Stimulated activated CD4-positive, alpha-beta T cell treated with anti-CD3 and anti-CD28 coated beads, Interleukin-4, amount 100 ng/mL, for 48 hours (primary cell): ENCODE results near the gene PLCD4.

Experiments
- DNase-seq, 2 donors: peaks; one replicate each; pipeline ENCODE4 v3.0.0-alpha.2; 2020; ENCODE audit warnings: low read depth in 2 of 2

The PLCD4 gene

DNA sequence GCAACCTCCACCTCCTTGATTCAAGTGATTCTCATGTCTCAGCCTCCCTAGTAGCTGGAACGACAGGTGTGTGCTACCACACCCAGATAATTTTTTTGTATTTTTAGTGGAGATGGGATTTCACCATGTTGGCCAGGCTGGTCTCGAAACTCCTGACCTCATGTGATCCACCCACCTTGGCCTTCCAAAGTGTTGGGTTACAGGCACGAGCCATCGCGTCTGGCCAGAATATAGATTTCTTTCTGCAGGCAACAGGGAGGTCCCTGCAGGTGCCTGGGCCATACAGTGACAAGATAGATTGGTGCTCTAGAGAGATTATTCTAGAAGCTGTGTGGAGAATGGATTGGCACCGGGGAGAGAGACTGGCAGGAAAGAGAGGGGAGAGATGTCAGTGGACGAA, 13.3 kb downstream of the PLCD4 start:
- DNase-seq: no peak

DNA sequence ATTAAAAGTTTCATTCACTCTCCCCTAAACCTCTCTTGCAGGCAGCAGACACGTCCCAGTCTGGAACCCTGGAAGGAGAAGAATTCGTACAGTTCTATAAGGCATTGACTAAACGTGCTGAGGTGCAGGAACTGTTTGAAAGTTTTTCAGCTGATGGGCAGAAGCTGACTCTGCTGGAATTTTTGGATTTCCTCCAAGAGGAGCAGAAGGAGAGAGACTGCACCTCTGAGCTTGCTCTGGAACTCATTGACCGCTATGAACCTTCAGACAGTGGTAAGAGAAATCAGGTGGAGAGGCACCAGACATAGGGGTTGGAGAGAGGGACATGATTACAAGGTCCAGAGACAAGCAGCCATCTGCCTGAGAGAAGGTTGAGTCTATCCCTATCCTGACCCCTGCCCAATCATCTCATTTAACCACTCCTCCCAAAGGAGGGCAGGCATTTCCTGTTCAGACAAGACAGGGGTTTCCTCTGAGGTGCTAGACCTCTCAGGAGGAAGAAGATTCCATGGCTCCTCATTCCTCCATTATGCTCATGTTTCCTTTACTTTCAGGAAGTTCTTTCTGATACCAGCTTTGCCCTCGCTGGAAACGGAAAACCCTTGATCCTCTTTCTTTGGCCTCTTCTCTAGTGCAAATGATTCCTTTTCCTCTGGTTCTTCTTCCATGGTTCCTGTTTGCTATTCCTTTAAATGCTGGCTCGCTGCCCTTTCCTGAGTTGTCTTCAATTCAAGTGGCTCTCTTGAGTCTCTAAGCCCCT, 15.1 kb downstream of the PLCD4 start:
- DNase-seq: no peak

DNA sequence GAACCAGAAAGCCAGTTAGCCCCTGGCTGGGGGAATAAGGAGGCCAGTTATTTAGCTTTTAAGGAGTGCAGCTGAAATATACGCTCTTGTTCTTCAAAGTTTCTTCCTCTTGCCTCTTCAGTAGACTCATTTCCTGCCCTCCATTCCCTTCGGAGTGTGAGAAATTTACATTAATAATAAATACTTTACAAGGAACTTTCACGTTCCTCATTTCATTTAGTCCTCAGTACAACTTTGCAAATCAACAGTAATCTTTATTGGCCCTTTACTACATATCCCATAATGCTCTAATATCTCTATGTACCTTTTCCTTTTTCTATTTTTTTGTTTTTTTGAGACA, 15.6 kb downstream of the PLCD4 start:
- DNase-seq: no peak

DNA sequence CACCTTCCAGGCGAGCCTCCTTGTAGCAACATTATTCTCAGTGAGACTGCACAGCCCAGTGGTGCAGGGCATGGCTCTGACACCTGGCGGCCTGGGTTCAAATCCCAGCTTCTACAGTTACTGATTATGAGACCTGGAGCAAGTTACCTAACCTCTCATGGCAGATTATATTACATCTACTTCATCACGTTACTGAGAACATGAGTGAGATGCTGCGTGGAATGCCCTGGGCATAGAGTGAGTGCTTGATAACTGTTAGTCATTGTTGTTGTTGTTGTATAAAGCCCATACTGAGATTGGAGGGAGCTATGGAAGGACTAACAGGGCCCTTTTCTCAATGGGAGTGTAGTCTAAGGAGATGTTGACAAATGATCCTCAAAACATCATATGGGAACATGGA, 18.7 kb downstream of the PLCD4 start:
- no peak for DNase-seq

DNA sequence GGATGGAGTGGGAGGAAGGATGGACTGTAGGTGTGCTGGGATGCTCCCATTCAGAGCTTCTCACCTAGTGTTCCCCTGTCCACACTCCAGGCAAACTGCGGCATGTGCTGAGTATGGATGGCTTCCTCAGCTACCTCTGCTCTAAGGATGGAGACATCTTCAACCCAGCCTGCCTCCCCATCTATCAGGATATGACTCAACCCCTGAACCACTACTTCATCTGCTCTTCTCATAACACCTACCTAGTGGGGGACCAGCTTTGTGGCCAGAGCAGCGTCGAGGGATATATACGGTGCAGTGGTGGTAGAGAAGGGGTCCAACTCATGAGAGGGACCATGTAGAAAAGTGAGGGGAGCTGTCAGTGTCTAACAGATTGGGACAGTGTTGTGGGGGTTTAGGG, 20.2 kb downstream of the PLCD4 start:
- DNase-seq: no peak

DNA sequence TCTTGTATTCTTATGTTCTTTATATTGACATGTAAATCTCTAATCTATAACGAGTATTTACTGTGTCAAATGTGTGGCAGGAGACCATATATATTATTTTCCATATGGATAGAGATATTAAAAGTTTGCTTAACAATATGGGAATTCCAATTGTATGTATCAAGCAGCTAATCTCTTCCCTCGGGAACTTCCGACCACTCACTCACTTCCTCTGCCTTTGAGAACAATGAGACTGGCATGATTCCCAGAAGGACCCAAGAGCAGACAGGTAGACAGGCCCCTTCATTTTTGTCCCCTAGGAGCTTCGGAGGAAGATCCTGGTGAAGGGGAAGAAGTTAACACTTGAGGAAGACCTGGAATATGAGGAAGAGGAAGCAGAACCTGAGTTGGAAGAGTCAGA, 24.1 kb downstream of the PLCD4 start:
- DNase-seq: no peak

DNA sequence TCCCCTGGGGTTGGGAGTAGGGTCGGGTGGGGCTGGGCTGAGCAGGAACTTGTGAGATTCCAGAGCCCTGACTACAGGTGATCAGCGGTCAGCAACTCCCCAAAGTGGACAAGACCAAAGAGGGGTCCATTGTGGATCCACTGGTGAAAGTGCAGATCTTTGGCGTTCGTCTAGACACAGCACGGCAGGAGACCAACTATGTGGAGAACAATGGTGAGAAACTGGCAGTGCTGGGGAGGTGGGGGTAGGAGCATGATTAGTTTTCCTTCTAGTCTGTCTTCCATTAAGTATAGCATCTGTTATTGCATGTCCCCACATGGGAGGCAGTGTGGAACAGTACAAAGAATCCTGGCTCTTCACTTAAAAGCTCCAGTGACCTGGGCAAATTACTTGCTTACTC, 28.0 kb downstream of the PLCD4 start:
- DNase-seq: no peak

DNA sequence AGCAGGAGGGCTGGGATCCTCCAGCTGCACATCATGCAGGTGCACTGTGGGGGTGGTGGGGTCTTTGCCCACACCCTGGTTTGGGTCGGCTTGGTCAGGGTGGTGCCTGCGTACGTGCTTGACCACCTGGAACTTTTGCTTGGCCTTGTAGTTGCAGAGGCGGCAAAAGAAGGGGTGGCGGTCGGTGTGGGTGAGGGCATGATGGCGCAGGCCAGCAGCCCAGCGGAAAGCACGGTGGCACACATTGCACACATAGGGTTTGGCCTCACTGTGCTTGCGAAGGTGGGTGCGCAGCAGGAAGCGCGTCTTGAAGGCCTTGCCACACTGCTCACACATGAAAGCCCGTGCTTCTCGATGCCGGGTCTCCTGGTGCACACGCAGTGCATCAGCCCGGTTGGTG, 30.7 kb downstream of the PLCD4 start:
- DNase-seq: no peak

DNA sequence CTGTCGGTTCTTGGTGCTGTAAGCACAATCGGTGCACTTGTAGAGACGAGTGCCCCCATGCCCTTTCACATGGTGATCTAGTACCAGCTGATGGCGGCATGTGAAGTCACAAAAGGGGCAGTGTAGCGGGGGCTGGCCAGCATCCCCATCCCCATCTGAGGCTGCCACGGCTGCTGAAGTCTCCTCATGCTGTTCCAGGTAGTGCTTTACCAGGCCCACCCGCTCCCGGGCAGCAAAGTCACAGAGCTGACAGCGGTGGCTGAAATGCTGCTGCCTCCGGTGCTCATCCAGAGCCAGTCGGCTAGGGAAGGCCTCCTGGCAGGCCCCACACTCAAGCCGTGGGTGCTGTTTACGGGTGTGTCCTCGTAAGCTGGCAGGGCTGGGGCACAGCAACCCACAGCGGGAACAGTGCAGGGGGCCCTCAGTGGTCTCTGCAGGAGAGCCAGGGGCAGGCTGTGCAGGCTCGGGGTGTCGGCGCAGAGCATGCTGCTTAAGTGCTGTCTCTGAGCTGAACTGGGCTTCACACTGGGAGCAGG, 34.5 kb downstream of the PLCD4 start:
- no peak for DNase-seq

DNA sequence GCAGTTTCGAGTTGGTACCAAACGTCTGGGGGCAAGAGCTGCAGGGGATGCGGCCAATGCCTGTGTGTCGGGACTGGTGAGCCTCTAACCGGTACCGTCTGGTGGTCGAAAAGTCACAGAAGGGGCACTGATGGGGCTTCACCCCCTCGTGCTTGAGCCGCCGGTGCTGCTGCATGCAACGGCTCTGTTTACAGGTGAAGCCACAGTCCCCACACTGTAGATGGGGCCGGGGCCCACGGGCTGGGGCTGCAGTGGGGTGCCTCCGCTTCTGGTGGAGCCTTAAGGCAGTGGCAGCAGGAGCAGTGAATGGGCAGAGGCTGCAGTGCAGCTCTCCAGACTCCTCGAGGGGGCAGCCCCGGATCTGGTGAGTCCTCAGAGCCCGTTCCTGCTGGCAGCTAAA, 35.1 kb downstream of the PLCD4 start:
- DNase-seq: no peak

DNA sequence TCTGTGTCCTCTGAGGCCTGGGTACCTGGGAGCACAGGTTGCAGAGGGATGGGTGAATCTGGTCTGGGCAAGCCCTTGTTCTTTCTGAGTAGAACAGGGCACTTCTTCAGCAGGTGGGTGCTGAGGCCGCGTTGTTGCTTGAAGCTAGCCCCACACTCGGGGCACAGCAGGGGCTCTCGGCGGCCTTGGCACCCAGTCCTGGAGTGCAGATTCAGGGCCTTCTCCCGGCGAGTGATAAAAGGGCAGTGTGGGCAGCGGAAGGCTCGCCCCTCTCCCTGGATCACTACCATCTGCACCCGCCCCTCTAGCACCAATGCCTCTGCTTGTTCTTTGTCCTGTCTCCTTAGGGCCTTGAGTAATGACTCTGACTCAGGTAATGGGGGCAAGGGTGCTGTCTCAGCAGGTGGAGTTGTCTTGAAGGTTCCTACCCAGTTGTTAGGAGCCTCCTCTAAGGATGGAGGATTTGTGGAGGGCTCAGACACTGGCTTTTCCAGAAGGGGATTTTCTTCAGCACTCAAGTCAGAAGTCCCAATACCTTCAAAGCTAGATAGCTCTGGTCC, 36.1 kb downstream of the PLCD4 start:
- DNase-seq: no peak

DNA sequence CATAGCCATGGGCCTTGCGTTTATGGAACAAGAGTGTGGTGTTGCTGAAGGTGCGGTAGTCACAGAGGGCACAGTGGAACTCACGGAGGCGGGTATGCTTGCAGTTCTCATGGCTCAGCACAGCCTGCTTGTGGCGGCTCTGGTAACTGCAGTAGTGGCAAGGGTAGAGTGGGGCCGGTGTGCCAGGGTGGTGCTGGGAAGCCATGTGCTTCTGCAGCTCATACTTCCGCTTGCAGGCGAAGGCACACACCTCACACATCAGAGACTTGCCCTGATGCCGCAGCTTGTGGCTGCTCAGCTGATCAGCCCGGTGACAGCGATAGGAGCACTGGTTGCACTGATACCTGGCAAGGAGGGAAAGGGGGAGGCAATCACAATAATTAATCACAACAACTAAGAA, 37.0 kb downstream of the PLCD4 start:
- no peak for DNase-seq

DNA sequence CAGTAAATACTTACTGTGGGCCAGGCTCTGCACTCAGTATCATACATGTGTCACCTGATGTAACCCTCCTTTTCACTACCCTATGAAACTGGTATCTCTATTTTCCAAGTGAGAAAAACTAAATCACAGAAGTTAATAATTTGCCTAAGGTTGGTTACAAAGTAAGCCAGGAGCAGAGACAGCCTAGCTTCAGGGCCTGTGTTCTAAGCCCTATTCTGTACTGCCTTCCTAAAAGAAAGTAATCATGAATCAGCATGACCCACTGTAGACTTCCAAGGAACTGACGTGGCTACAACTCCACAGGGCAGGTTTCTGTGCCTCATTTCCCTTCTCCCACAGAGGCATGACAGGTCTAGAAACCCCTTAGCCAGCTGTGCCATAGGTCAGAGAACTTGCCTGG, 37.4 kb downstream of the PLCD4 start:
- no peak for DNase-seq

DNA sequence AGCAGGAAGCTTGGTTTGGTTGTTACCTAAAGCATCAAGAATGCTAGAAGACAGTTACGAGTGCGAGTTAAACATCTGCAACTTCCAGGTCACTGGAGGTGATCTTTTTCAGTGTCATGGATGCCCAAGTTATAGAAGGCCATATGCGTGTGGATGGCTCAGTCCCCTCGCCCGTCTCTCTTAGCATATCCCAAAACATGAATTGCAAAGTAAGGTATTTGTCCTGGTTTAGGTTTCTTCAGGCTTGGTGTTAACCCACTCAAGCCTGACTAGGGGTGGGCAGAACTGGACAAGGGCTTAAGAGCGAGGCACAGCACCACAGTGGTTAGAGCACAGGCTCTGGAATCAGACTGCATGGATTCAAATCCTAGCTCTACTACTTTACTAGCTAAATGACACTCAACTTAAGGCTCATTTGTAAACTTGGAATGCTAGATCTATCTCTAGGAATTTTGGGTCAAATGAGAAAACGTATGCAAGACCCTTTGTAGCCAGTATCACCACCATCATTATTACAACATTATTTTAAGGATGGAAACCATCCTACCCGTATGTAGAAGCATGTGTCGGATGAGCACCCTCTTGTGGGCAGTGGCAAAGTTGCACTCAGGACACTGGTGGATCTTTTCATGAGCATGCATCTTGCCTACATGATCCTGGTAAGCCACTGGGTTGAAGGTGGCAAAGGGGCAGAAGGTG, 40.5 kb downstream of the PLCD4 start:
- peak in 1 of 2 donors; percentile 15 for DNase-seq

DNA sequence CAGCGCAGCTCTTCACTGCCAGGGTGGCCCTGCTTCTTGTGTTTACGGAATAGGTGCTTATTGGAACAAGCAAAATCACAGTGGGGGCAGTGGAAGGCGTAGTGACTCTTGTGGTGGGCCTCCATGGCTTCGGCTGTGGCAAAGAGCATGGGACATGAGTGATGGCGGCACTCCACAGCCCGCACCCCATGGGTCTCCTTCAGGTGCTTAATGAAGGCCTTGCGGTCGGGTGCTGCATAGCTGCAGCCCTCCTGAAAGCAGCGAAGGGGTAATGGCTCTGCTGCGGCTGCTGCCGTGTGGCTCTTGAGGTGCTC, 41.0 kb downstream of the PLCD4 start:
- no peak for DNase-seq

DNA sequence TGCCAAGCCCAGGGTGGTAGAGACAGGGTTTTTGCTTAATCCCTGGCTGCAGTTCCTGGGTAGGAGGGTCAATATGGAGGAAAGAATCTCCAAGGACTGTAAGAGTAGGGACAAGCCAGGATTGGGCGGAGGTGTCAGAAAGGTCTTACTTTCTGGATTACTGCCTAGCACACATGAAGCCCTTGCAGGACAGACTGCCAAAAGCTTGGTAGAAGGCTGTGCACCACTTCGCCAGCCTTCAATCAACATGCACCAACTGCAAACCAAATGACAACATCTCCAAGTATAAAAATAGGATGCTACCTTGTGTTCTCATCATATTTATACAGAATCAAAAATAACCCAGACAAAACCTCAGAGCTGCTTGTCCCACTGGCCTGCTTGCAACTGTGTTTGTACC, 48.1 kb downstream of the PLCD4 start:
- DNase-seq: no peak

DNA sequence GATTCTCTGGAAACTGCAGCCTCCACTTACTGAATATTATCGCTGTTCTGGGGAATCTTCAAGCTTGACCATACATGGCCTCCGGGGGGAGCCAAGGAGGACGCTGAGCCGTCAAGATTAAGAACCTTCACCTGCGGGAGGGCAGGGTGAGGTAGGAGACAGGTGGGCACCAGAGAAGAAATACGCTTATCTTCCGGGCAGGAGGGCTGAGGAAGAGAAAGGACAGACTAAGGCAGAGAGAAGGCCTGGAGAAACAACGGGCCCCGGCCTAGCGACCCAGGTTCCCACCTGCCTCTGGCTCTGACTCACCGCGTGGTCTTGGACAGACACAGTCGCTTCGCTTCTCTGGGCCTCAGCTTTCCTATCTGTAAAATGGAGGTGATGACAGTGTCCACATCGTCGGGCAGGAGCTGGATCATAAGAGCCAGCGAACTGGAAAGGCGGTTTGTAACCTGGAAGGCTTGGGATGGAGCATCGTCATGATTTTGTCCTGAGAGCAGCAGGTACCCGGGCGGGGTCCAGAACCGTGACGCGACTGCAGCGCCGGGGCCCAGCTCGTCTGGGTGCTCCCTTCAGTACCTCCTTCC, 51.1 kb downstream of the PLCD4 start:
- DNase-seq: peak; percentile 35 to 37

DNA sequence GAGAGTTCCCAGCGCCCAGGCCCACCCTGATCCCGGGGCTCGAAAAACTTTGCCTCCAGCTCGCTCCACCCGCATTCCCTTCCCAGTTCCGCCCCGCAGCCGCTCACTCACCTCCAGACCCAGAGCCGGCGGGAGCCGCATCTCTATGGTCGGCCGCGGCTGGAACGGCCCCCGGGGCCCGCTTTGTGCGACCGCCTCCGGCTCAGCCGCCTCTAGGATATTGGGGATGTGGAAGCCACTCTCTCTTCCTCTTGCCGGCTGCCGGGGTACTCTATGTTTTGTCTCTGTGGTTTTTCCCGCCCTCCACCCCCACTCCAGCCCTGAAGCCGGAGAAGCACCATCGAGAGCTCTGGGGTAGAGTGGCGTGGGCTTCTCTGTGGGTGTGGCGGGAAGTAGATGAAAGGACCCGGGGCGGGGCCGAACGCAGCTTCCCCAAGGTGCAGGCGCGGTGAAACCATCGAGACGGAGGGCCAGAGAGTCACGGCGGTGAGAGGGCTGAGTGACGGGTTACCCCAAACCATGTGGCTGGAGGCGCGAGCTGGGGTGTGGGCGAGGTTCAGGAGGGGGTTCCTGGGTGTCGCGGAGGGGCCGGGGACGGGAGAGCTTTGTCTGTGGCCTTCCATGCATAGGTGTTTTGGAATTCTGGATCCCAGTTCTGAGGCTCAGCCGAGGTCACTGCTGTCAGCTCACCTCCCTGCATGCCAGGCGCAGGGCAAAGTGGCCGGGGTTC, 51.7 kb downstream of the PLCD4 start, which contains the start of the genes BCS1L and ZNF142:
Gene BCS1L (plus strand): TSS at position 426 of the 730 bp plus-strand sequence. CDS start 1,305 bp downstream, outside the sequence.
Gene ZNF142 (minus strand): TSS at position 366 of the 730 bp plus-strand sequence. CDS start 3,194 bp downstream, outside the sequence.
- peak; percentile 94 to 97 for DNase-seq

DNA sequence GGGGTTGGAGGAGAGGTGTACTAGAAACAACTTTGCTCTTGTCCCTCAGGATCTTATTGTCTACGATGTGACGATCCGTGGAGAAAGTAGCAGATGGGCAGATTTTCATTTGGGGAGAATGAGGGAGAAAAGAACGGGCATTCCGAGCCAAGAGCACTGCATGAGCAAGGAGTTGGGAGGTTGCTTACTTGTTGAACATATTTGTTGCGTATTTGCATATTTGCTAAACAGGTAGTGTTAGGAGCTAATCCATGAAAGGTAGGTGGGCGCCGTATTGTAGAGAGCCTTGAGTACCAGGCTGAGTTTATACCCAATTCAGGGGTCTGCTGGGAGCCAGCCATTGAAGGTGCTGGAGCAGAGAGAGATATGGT, 52.3 kb downstream of the PLCD4 start:
- no peak for DNase-seq

DNA sequence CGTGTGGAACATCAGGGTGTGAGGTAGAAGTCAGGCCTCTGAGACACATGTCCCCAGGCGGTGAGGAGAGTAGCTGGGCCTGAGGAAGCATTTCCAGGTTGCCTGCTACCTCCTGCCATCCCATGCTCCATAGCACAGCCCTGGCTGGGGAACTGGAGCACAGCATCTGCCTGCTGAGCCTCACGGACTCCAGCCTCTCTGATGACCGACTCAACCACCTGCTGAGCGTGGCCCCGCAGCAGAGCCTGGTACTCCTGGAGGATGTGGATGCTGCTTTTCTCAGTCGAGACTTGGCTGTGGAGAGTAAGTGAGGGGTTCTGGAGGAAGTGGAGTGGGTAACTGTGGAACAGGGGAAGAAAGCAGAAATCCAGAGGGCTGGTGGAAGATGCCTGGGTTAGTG, 54.7 kb downstream of the PLCD4 start:
- no peak for DNase-seq

DNA sequence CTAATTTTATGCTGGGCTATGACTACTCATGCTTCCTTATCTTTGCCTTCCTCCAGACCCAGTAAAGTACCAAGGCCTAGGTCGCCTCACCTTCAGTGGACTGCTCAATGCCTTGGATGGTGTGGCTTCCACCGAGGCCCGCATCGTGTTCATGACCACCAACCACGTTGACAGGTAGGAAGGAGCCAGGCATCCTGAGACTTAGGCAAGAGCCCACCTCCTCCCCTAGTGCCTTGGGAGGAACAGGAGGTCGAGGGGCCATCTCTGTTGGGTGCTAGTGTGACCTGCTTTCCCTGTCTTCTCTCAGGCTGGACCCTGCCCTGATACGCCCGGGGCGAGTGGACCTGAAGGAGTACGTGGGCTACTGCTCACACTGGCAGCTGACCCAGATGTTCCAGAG, 55.1 kb downstream of the PLCD4 start:
- no peak for DNase-seq

DNA sequence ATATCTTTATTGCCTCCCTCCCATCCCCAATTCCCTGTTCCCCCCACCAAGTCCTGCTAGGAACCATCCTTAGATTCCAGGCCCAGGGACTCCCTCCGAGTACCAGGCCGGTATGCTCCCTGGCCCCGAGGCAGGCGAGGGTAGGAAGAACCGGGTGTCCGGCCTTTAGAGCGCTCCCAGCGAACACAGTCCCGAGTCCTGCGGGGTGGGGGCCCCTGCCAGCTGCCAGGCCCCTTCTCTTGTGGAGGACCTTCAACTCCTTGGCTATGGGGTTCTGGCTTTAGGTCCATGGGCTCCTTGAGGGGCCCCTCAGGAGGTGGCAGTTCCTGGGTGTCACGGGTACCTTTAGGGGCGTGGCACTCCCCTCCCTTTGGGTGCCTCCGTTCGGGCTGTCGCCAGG, 56.2 kb downstream of the PLCD4 start:
- no peak for DNase-seq
